Nephron progenitor cell (in vitro differentiated cells): ENCODE results near the gene PPP1R14C.

Source experiments
- DNase-seq: peaks from one replicate; pipeline ENCODE4 v3.0.0; 2021
- H3K27ac Mint-ChIP-seq: 2 replicates; pipeline ENCODE4 v1.8.0; 2021; ENCODE audit warnings: mild to moderate bottlenecking, moderate library complexity, mixed read lengths
- H3K27me3 Mint-ChIP-seq: 2 replicates; pipeline ENCODE4 v1.8.0; 2021; ENCODE audit warnings: mild to moderate bottlenecking, low read depth, mixed read lengths; ENCODE audit not compliant: poor library complexity
- H3K36me3 Mint-ChIP-seq: 2 replicates; pipeline ENCODE4 v1.8.0; 2021; ENCODE audit warnings: low read depth, mixed read lengths
- H3K4me1 Mint-ChIP-seq: 2 replicates; pipeline ENCODE4 v1.8.0; 2021; ENCODE audit warnings: mixed read lengths
- H3K4me3 Mint-ChIP-seq: 2 replicates; pipeline ENCODE4 v1.8.0; 2021; ENCODE audit warnings: mild to moderate bottlenecking, moderate library complexity, mixed read lengths
- H3K9me3 Mint-ChIP-seq: 2 replicates; pipeline ENCODE4 v1.8.0; 2021; ENCODE audit warnings: mild to moderate bottlenecking, moderate library complexity, mixed read lengths
- TF ChIP-seq, protein P1 (sequence below): fragments of 200-600 bp; sonication (generic); IDR thresholded peaks from 2 replicates; pipeline ENCODE4 v1.5.0; 2021; ENCODE audit warnings: antibody characterized with exemption

The PPP1R14C gene

DNA sequence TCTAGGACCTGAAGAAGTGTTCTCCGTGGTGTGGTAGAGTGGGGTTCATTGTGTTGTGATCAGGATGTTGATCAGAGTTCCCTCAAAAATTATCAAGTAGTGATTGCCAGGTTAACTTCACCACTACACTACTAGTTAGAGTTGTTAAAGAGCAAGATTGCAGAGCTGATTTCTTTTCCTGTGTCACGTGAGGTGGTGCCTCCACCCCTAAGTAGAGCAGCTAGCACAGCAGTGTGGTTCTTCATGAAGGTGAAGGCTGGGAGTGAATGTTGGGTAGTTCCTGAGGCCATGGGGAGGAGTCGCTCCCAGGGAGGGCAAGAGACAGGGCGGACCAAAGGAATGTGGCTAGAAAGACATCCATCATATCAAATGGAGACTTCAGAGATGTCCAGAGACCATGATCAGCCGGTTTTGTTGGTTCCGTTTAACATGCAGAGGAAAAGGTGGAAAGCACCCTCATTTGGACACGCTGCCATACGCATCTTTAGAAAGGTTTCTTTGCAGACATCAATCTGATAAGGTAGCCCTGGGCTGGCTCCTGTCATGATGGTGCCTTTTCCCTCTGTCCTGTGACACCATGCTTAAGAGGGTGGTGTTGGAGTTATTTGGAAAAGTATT lies 146.7 kb downstream of the PPP1R14C start:
- no peak overlapping the region for H3K27ac Mint-ChIP-seq
- TF ChIP-seq, protein P1, sequence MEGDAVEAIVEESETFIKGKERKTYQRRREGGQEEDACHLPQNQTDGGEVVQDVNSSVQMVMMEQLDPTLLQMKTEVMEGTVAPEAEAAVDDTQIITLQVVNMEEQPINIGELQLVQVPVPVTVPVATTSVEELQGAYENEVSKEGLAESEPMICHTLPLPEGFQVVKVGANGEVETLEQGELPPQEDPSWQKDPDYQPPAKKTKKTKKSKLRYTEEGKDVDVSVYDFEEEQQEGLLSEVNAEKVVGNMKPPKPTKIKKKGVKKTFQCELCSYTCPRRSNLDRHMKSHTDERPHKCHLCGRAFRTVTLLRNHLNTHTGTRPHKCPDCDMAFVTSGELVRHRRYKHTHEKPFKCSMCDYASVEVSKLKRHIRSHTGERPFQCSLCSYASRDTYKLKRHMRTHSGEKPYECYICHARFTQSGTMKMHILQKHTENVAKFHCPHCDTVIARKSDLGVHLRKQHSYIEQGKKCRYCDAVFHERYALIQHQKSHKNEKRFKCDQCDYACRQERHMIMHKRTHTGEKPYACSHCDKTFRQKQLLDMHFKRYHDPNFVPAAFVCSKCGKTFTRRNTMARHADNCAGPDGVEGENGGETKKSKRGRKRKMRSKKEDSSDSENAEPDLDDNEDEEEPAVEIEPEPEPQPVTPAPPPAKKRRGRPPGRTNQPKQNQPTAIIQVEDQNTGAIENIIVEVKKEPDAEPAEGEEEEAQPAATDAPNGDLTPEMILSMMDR, result no peak
- H3K27me3 Mint-ChIP-seq, result peaks cover 35% of the 10 kb centered on the region

DNA sequence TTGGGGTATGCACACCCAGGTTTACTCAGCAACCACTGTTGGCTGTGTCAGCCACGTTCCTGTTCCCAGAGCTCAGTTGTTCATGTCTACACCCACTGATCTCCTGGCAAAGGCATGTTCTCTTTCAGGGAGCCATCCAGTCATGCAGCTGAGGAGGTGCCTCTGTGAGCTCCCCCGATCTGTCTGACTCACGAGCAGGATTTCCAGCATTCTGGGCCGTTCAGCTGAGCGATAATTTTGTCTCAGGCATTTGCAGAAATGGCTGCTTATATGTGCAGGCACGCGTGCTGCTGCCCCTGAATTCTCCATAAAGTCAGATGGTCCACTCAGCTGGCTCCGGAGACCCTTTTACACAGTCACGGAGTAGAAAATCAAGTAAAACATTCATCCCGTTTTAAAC lies 147.6 kb downstream of the PPP1R14C start:
- Mint-ChIP-seq H3K36me3 (peaks cover 13% of the 10 kb centered on the region), H3K27me3 (peaks cover 32% of the 10 kb centered on the region), H3K27ac (no peak overlapping the region), H3K4me1 (peaks cover 4% of the 10 kb centered on the region), H3K4me3 (no peak overlapping the region), H3K9me3 (peaks cover 24% of the 10 kb centered on the region)
- DNase-seq, result no peak
- TF ChIP-seq, protein P1, result no peak

More for the DNA sequence above, 146.7 kb downstream of the PPP1R14C start:
- Mint-ChIP-seq H3K9me3 (peaks cover 31% of the 10 kb centered on the region), H3K4me1 (peaks cover 4% of the 10 kb centered on the region), H3K36me3 (peaks cover 13% of the 10 kb centered on the region), H3K4me3 (no peak overlapping the region)
- no peak for DNase-seq

DNA sequence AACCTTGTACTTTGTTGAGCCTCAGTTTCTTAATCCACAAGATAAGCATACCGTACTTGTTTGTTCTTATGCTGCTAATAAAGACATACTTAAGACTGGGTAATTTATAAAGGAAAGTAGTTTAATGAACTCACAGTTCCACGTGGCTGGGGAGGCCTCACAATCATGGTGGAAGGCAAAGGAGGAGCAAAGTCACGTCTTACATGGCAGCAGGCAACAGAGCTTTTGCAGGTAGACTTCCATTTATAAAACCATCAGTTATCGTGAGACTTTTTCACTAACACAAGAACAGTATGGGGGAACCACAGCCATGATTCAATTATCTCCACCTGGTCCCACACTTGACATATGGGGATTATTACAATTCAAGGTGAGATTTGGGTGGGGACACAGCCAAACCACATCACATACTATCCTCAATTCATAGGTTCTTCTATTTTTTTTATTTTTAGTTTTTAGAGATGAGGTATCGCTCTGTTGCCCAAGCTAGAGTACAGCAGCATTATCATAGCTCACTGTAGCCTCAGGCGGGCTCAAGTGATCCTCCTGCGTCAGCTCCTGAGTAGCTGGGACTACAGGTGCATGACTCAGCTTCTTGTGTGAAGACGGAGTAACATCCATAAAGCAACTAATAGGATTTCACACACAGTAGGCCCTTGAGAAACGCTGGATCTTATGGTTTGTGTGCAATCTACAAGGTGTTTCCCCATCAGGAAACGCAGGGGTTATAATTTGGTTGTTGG lies 149.3 kb downstream of the PPP1R14C start:
- TF ChIP-seq, protein P1, result no peak
- H3K4me1 Mint-ChIP-seq, result no peaks in the 10 kb centered on the region
- H3K36me3 Mint-ChIP-seq, result peaks cover 6% of the 10 kb centered on the region
- peaks cover 21% of the 10 kb centered on the region for H3K9me3 Mint-ChIP-seq
- no peak overlapping the region for H3K27ac Mint-ChIP-seq
- H3K27me3 Mint-ChIP-seq, result peaks cover 32% of the 10 kb centered on the region
- no peak for DNase-seq
- H3K4me3 Mint-ChIP-seq, result no peak overlapping the region

DNA sequence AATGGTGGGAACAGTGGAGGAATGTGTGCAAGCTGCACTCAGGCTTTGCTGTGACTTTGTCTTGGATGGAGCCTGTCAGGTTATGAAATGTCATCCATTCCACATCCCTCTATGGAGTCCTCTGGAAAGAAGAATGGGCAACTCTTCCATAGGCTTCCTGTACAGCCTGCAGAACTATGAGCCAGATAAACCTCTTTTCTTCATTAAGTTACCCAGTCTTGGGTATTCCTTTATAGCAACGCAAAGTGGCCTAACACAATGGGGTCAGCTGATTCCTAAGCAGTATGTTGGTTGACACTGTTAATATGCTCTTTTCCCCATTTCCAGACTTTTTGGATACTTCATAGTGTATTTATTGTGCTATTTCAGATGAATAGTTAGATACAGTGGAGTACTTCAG lies 150.2 kb downstream of the PPP1R14C start:
- H3K27ac Mint-ChIP-seq, result no peak overlapping the region
- H3K27me3 Mint-ChIP-seq, result peaks cover 29% of the 10 kb centered on the region
- no peak for DNase-seq
- peaks cover 14% of the 10 kb centered on the region for H3K36me3 Mint-ChIP-seq
- H3K4me1 Mint-ChIP-seq, result no peaks in the 10 kb centered on the region
- TF ChIP-seq, protein P1, result no peak
- H3K9me3 Mint-ChIP-seq, result peaks cover 27% of the 10 kb centered on the region
- no peak overlapping the region for H3K4me3 Mint-ChIP-seq

DNA sequence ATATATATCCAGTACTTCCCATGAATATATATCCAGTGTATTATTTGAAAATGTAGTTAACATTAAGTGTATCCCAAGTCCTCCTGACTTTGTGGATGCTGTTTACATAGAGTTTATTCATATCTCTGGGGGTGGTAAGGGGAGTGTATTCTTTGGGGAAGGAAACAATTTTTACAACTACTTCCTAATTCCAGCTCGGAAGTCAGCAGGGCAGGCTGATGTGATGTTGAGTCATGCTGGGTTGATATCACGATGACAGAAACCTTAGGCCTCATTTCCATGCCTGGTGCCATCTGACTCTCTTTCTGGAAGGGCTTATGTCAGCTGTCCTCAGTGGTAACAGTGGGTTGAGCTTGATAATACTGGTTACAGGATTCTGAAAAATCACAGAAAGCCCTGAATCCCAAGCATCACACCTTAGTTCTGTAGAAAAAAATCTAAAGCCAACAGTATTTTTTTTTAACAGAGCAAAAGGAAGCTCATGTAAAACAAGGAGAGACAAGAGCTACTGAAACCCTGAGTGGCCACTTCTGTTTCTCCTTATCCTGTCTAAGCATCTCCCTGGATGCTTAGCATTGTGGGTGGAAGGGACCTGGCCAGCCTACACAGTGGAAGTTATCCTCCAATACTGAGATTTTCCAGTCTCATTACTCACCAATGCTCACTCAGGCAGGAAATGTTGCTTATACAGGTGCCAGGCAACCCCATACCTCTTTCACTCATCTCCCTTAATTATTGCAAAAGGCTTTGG lies 150.8 kb downstream of the PPP1R14C start:
- H3K9me3 Mint-ChIP-seq, result peaks cover 30% of the 10 kb centered on the region
- H3K4me1 Mint-ChIP-seq, result no peaks in the 10 kb centered on the region
- H3K27ac Mint-ChIP-seq, result no peak overlapping the region
- H3K36me3 Mint-ChIP-seq, result peaks cover 16% of the 10 kb centered on the region
- no peak for DNase-seq
- peaks cover 24% of the 10 kb centered on the region for H3K27me3 Mint-ChIP-seq
- TF ChIP-seq, protein P1, result no peak
- H3K4me3 Mint-ChIP-seq, result no peak overlapping the region
